NCI-H1092 (cell line): Measurements from ENCODE around the gene DNAJC30.
"Not testable (repeated sequence)": the region's sequence is repeated elsewhere in the genome, so short reads cannot be mapped to it uniquely, and the experiment has no call there.

Source experiments
- DNase-seq: peaks from one replicate; lab custom pipeline; 2025; lab: John Stamatoyannopoulos, UW

DNAJC30 gene

GRCh38 chr7:73683056-73683787 is at the start of gene DNAJC30, which contains the start of gene BUD23:
Gene DNAJC30 (minus strand): TSS chr7:73683453. CDS start chr7:73683423, 30 bp downstream.
Gene BUD23 (plus strand): TSS chr7:73683597. CDS start chr7:73683626, 29 bp downstream.
- DNase-seq: peak; percentile 95

- DNase-seq: no peak
Measured at GRCh38 chr7:73732397-73732796, 49.1 kb upstream of the DNAJC30 start.

GRCh38 chr7:73730485-73730884 is 47.2 kb upstream of the DNAJC30 start:
- no peak for DNase-seq

GRCh38 chr7:73728551-73728950 is 45.3 kb upstream of the DNAJC30 start:
- DNase-seq: no peak

GRCh38 chr7:73727952-73728351 is 44.7 kb upstream of the DNAJC30 start:
- no peak for DNase-seq

- no peak for DNase-seq
Measured at GRCh38 chr7:73726083-73726466, 42.8 kb upstream of the DNAJC30 start.

- DNase-seq: no peak
Measured at GRCh38 chr7:73723813-73724212, 40.6 kb upstream of the DNAJC30 start.

GRCh38 chr7:73722785-73723184 is 39.5 kb upstream of the DNAJC30 start:
- no peak for DNase-seq

GRCh38 chr7:73722182-73722581 is 38.9 kb upstream of the DNAJC30 start:
- not testable (repeated sequence) for DNase-seq

- DNase-seq: peak; percentile 96
Measured at GRCh38 chr7:73721377-73721817, 38.1 kb upstream of the DNAJC30 start.

- DNase-seq: not testable (repeated sequence)
Measured at GRCh38 chr7:73720443-73720842, 37.2 kb upstream of the DNAJC30 start.

- no peak for DNase-seq
Measured at GRCh38 chr7:73719806-73720169, 36.5 kb upstream of the DNAJC30 start.

- peak; percentile 66 for DNase-seq
Measured at GRCh38 chr7:73718905-73719805, 35.9 kb upstream of the DNAJC30 start, which contains the start of gene STX1A. Gene STX1A (minus strand): TSS chr7:73719669. CDS start chr7:73719631, 38 bp downstream.

GRCh38 chr7:73718438-73718881 is 35.2 kb upstream of the DNAJC30 start:
- no peak for DNase-seq

GRCh38 chr7:73717991-73718405 is 34.7 kb upstream of the DNAJC30 start:
- DNase-seq: no peak

GRCh38 chr7:73717025-73717807 is 34.0 kb upstream of the DNAJC30 start:
- DNase-seq: no peak

GRCh38 chr7:73716318-73716890 is 33.2 kb upstream of the DNAJC30 start:
- no peak for DNase-seq

GRCh38 chr7:73715648-73716317 is 32.5 kb upstream of the DNAJC30 start:
- no peak for DNase-seq

- not testable (repeated sequence) for DNase-seq
Measured at GRCh38 chr7:73713319-73713718, 30.1 kb upstream of the DNAJC30 start.

GRCh38 chr7:73712773-73713172 is 29.5 kb upstream of the DNAJC30 start:
- no peak for DNase-seq

GRCh38 chr7:73708961-73709549 is 25.8 kb upstream of the DNAJC30 start:
- DNase-seq: no peak
